Mesenchymal stem cell (in vitro differentiated cells and primary cell): ENCODE results near the gene TAS2R39.
"Not testable (repeated sequence)": the region's sequence is repeated elsewhere in the genome, so short reads cannot be mapped to it uniquely, and the experiment has no call there.

Experiments used
- DNase-seq: peaks from one replicate; pipeline ENCODE4 v3.0.0-alpha.2; 2013
- H2AFZ ChIP-seq: one replicate; pipeline ENCODE4 v1.6.1; 2013; ENCODE audit warnings: low read depth, mild to moderate bottlenecking, control low read depth, inconsistent platforms, low read length, moderate library complexity
- H2AK5ac ChIP-seq: 2 replicates; pipeline ENCODE4 v1.6.1; 2013; ENCODE audit warnings: low read length, moderate library complexity, mild to moderate bottlenecking, inconsistent platforms; ENCODE audit not compliant: severe bottlenecking
- H2BK120ac ChIP-seq: one replicate; pipeline ENCODE4 v1.6.1; 2013; ENCODE audit warnings: low read depth, mild to moderate bottlenecking, inconsistent platforms, low read length, moderate library complexity
- H2BK12ac ChIP-seq, 2 experiments: one replicate each; pipeline ENCODE4 v1.6.1; 2013; ENCODE audit warnings: inconsistent platforms in 2 of 2, low read length in 2 of 2, mild to moderate bottlenecking in 2 of 2, moderate library complexity in 2 of 2, control low read depth in 1 of 2
- H2BK15ac ChIP-seq: one replicate; pipeline ENCODE4 v1.6.1; 2013; ENCODE audit warnings: mild to moderate bottlenecking, low read depth, inconsistent platforms; ENCODE audit not compliant: poor library complexity, severe bottlenecking
- H2BK5ac ChIP-seq: 2 replicates; pipeline ENCODE4 v1.6.1; 2013; ENCODE audit warnings: low read depth, mild to moderate bottlenecking, low read length, control low read depth, inconsistent platforms; ENCODE audit not compliant: poor library complexity, severe bottlenecking
- H3K14ac ChIP-seq, 2 experiments: one replicate each; pipeline ENCODE4 v1.6.1; 2013; ENCODE audit warnings: inconsistent platforms in 2 of 2, low read length in 2 of 2, control low read depth in 1 of 2, mild to moderate bottlenecking in 1 of 2, moderate library complexity in 1 of 2
- H3K18ac ChIP-seq, 2 experiments: one replicate each; pipeline ENCODE4 v1.6.1; 2013; ENCODE audit warnings: inconsistent platforms in 2 of 2, low read length in 2 of 2, control low read depth in 1 of 2, low read depth in 1 of 2, mild to moderate bottlenecking in 1 of 2
- H3K23ac ChIP-seq, 2 experiments: one replicate each; pipeline ENCODE4 v1.6.1; 2013; ENCODE audit warnings: inconsistent platforms in 2 of 2, low read length in 2 of 2, mild to moderate bottlenecking in 2 of 2, moderate library complexity in 2 of 2, control low read depth in 1 of 2
- H3K27ac ChIP-seq: 2 replicates; pipeline ENCODE4 v1.5.1; 2013; ENCODE audit warnings: mild to moderate bottlenecking, moderate library complexity, low read length, control low read depth, inconsistent platforms; ENCODE audit not compliant: poor library complexity, severe bottlenecking
- H3K27me3 ChIP-seq, 2 experiments: 2 replicates each; pipeline versions ENCODE4 v1.6.1 to v1.7.0; 2013; ENCODE audit warnings: low read length in 2 of 2, mild to moderate bottlenecking in 2 of 2, moderate library complexity in 2 of 2, control low read depth in 1 of 2, inconsistent platforms in 1 of 2; ENCODE audit not compliant: control insufficient read depth in 1 of 2, insufficient read depth in 1 of 2
- H3K36me3 ChIP-seq, 2 experiments: 2 replicates each; pipeline versions ENCODE4 v1.6.1 to v1.7.0; 2013; ENCODE audit warnings: low read length in 2 of 2, control low read depth in 1 of 2, inconsistent platforms in 1 of 2, low read depth in 1 of 2, mild to moderate bottlenecking in 1 of 2; ENCODE audit not compliant: insufficient read depth in 2 of 2, control insufficient read depth in 1 of 2
- H3K4ac ChIP-seq, 2 experiments: one replicate each; pipeline ENCODE4 v1.6.1; 2013; ENCODE audit warnings: inconsistent platforms in 2 of 2, low read length in 2 of 2, mild to moderate bottlenecking in 2 of 2, moderate library complexity in 2 of 2, control low read depth in 1 of 2, low read depth in 1 of 2
- H3K4me1 ChIP-seq: 2 replicates; pipeline ENCODE4 v1.6.1; 2013; ENCODE audit warnings: low read depth, low read length, control low read depth; ENCODE audit not compliant: control insufficient read depth, insufficient read depth
- H3K4me2 ChIP-seq: 2 replicates; pipeline ENCODE4 v1.6.1; 2013; ENCODE audit warnings: low read length, mild to moderate bottlenecking, inconsistent platforms; ENCODE audit not compliant: poor library complexity, severe bottlenecking
- H3K4me3 ChIP-seq, 2 experiments: 2 replicates each; pipeline versions ENCODE4 v1.5.1 to v1.7.0; 2013; ENCODE audit warnings: low read length in 2 of 2, mild to moderate bottlenecking in 2 of 2, control low read depth in 1 of 2, low read depth in 1 of 2; ENCODE audit not compliant: insufficient read depth in 1 of 2
- H3K79me1 ChIP-seq: replicated peaks from 2 replicates; pipeline ENCODE4 v1.6.1; 2013; ENCODE audit warnings: mild to moderate bottlenecking, control low read depth, low read length, inconsistent platforms; ENCODE audit not compliant: poor library complexity, severe bottlenecking
- H3K9ac ChIP-seq: 2 replicates; pipeline ENCODE4 v1.7.0; 2013; ENCODE audit warnings: mild to moderate bottlenecking, low read length, moderate library complexity
- H3K9me3 ChIP-seq: 2 replicates; pipeline ENCODE4 v1.7.0; 2013; ENCODE audit warnings: mild to moderate bottlenecking, low read length; ENCODE audit not compliant: control insufficient read depth
- H4K8ac ChIP-seq: one replicate; pipeline ENCODE4 v1.6.1; 2013; ENCODE audit warnings: inconsistent platforms, mild to moderate bottlenecking, low read length, moderate library complexity
- H4K91ac ChIP-seq: one replicate; pipeline ENCODE4 v1.6.1; 2013; ENCODE audit warnings: mild to moderate bottlenecking, low read length, inconsistent platforms
- WGBS: methylation state at CpG from one replicate; pipeline ENCODE4 v1.1.7; 2013; ENCODE audit warnings: mixed read lengths; 5-methylcytosine and 5-hydroxymethylcytosine counted together

The TAS2R39 gene

GRCh38 chr7:143150696-143151095, 32.5 kb upstream of the TAS2R39 start:
- not testable (repeated sequence) for H4K8ac ChIP-seq
- WGBS, result 93% methylated on average over 6 of the region's 6 CpGs

GRCh38 chr7:143158617-143159016, 24.6 kb upstream of the TAS2R39 start:
- not testable (repeated sequence) for H3K4me1 ChIP-seq, H3K4ac ChIP-seq, H3K4me2 ChIP-seq, H2BK120ac ChIP-seq, H3K23ac ChIP-seq, DNase-seq, H3K79me1 ChIP-seq, H3K14ac ChIP-seq, H4K8ac ChIP-seq, H3K36me3 ChIP-seq, H3K9ac ChIP-seq, H2AK5ac ChIP-seq, H2BK5ac ChIP-seq, H3K18ac ChIP-seq, H4K91ac ChIP-seq, H2BK12ac ChIP-seq, H2BK15ac ChIP-seq, H3K4me3 ChIP-seq, H3K27ac ChIP-seq, H3K27me3 ChIP-seq, H3K9me3 ChIP-seq, H2AFZ ChIP-seq
- WGBS, result no CpG with 5 or more reads among the region's 3 CpGs

More at GRCh38 chr7:143150696-143151095, 32.5 kb upstream of the TAS2R39 start:
- not testable (repeated sequence) for H3K4me2 ChIP-seq, H2AK5ac ChIP-seq, H2AFZ ChIP-seq, H3K4me3 ChIP-seq, H4K91ac ChIP-seq, H2BK5ac ChIP-seq, H3K9ac ChIP-seq, H3K4ac ChIP-seq, H3K36me3 ChIP-seq, DNase-seq, H3K4me1 ChIP-seq, H2BK12ac ChIP-seq, H3K79me1 ChIP-seq, H3K18ac ChIP-seq, H2BK120ac ChIP-seq, H3K23ac ChIP-seq, H3K9me3 ChIP-seq, H2BK15ac ChIP-seq, H3K14ac ChIP-seq, H3K27ac ChIP-seq, H3K27me3 ChIP-seq

- Histone ChIP-seq H2AK5ac (no peak overlapping the region), H3K4me2 (no peak overlapping the region), H2BK5ac (no peak overlapping the region), H3K23ac (no peak overlapping the region), H3K9me3 (no peaks in the 10 kb centered on the region), H3K4me3 (no peak overlapping the region), H2AFZ (no peak overlapping the region), H3K4me1 (no peaks in the 10 kb centered on the region), H2BK15ac (no peak overlapping the region), H4K91ac (no peak overlapping the region), H3K4ac (no peak overlapping the region), H3K36me3 (no peaks in the 10 kb centered on the region), H3K9ac (no peak overlapping the region), H3K27me3 (no peaks in the 10 kb centered on the region), H2BK12ac (no peak overlapping the region), H2BK120ac (no peak overlapping the region), H3K27ac (no peak overlapping the region), H3K14ac (no peak overlapping the region), H3K18ac (no peak overlapping the region), H4K8ac (no peak overlapping the region), H3K79me1 (no peaks in the 10 kb centered on the region)
- no peak for DNase-seq
These were observed 11.5 kb upstream of the TAS2R39 start for GRCh38 chr7:143171697-143172096.

GRCh38 chr7:143172354-143172753, 10.9 kb upstream of the TAS2R39 start:
- H3K27me3 ChIP-seq, result no peaks in the 10 kb centered on the region
- no peak overlapping the region for H2BK5ac ChIP-seq
- H3K18ac ChIP-seq, result no peak overlapping the region
- no peak overlapping the region for H4K8ac ChIP-seq
- H2AFZ ChIP-seq, result no peak overlapping the region
- H2BK12ac ChIP-seq, result no peak overlapping the region
- no peak overlapping the region for H3K14ac ChIP-seq
- no peak overlapping the region for H2BK120ac ChIP-seq
- no peaks in the 10 kb centered on the region for H3K4me1 ChIP-seq
- no peak overlapping the region for H2AK5ac ChIP-seq
- H3K4me3 ChIP-seq, result peak overlapping the region in 1 of 2 experiments; percentile 6
- no peak overlapping the region for H3K23ac ChIP-seq
- no peak overlapping the region for H3K9ac ChIP-seq
- WGBS, result 75% methylated on average over 4 of the region's 4 CpGs
- no peaks in the 10 kb centered on the region for H3K79me1 ChIP-seq
- peaks cover under 1% of the 10 kb centered on the region for H3K9me3 ChIP-seq
- no peak overlapping the region for H3K27ac ChIP-seq
- H3K4me2 ChIP-seq, result no peak overlapping the region
- H3K36me3 ChIP-seq, result no peaks in the 10 kb centered on the region
- H4K91ac ChIP-seq, result no peak overlapping the region
- no peak overlapping the region for H2BK15ac ChIP-seq
- H3K4ac ChIP-seq, result no peak overlapping the region
- no peak for DNase-seq
